Effector memory CD4-positive, alpha-beta T cell (primary cell): ENCODE results near the gene MUS81.
"Not testable (repeated sequence)": the region's sequence is repeated elsewhere in the genome, so short reads cannot be mapped to it uniquely, and the experiment has no call there.

Experiments used
- DNase-seq, 3 donors: peaks; one replicate each; pipeline ENCODE4 v3.0.0-alpha.2; 2020
- H3K27ac ChIP-seq: 2 replicates; pipeline ENCODE4 v1.7.0; 2013; ENCODE audit warnings: mild to moderate bottlenecking, low read length, moderate library complexity; ENCODE audit not compliant: insufficient read depth, poor library complexity, severe bottlenecking
- H3K27me3 ChIP-seq: replicated peaks from 2 replicates; pipeline ENCODE4 v1.7.0; 2013; ENCODE audit warnings: mild to moderate bottlenecking, low read length; ENCODE audit not compliant: insufficient read depth, control insufficient read depth, poor library complexity, severe bottlenecking
- H3K36me3 ChIP-seq: 2 replicates; pipeline ENCODE4 v1.7.0; 2013; ENCODE audit warnings: mild to moderate bottlenecking, low read length, moderate library complexity; ENCODE audit not compliant: control insufficient read depth, insufficient read depth
- H3K4me1 ChIP-seq: 2 replicates; pipeline ENCODE4 v1.7.0; 2013; ENCODE audit warnings: low read length, mild to moderate bottlenecking; ENCODE audit not compliant: control insufficient read depth, insufficient read depth, poor library complexity, severe bottlenecking
- H3K4me3 ChIP-seq: 2 replicates; pipeline ENCODE4 v1.7.0; 2013; ENCODE audit warnings: low read length, low read depth, mild to moderate bottlenecking; ENCODE audit not compliant: insufficient read depth, poor library complexity, severe bottlenecking
- H3K9me3 ChIP-seq: 2 replicates; pipeline ENCODE4 v1.7.0; 2013; ENCODE audit warnings: mild to moderate bottlenecking, low read length, moderate library complexity; ENCODE audit not compliant: control insufficient read depth

MUS81 gene

DNA sequence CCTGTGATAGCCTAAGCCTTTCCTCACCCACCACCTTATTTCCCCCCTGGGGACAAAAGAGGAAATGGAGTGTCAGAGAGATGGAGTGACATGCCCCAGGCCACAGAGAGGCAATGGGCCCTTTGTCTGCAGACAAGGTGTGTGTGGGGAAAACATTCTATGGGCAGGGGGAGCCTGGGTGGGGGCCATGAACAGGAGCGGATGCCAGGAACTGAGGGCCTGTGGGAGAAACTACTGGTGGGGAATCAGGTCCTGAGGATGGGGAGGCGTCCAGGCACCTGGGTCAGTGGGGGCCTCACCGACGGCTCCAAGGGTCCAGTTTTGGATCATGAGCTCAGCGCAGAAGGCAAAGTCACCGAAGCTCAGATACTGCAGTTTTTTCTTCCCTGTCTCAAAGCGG, 25.0 kb downstream of the MUS81 start:
- Histone ChIP-seq H3K36me3 (peaks cover 27% of the 10 kb centered on the region), H3K4me1 (peaks cover 29% of the 10 kb centered on the region), H3K4me3 (no peak overlapping the region), H3K27ac (no peak overlapping the region), H3K27me3 (no peaks in the 10 kb centered on the region), H3K9me3 (no peaks in the 10 kb centered on the region)
- DNase-seq: no peak

DNA sequence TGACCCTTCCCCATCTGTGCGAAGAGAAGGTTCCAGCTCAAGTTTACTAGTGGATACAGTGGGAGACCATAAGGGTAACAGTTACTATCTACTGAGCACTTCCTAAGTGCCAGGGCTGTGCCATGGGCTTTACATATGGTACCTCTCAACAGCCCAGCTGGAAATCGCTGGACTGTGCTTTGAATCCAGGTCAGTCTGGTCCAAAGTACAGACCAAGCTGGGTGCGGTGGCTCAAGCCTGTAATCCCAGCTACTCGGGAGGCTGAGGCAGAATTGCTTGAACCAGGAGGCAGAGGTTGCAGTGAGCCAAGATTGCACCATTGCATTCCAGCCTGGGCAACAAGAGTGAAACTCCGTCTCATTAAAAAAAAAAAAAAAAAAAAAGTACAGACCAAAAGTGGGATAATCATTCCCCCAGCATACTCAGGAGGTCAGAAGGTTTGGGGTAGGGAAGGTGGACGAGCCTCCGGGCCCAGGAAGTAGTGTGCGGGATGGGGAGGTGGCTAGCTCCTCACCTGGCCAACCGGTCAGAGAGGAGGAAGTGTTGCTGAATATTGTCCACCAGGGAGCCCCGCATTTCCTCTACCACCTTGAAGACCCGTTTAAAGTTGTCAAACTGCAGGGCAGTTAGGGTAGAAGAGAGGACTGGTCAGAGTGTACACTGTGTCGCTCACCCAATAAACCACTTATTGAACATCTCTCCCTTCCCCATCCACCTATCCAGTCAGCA, 25.7 kb downstream of the MUS81 start:
- Histone ChIP-seq H3K4me3 (no peak overlapping the region), H3K36me3 (peaks cover 27% of the 10 kb centered on the region), H3K9me3 (no peaks in the 10 kb centered on the region), H3K27me3 (no peaks in the 10 kb centered on the region), H3K27ac (no peak overlapping the region), H3K4me1 (peaks cover 22% of the 10 kb centered on the region)
- no peak for DNase-seq

DNA sequence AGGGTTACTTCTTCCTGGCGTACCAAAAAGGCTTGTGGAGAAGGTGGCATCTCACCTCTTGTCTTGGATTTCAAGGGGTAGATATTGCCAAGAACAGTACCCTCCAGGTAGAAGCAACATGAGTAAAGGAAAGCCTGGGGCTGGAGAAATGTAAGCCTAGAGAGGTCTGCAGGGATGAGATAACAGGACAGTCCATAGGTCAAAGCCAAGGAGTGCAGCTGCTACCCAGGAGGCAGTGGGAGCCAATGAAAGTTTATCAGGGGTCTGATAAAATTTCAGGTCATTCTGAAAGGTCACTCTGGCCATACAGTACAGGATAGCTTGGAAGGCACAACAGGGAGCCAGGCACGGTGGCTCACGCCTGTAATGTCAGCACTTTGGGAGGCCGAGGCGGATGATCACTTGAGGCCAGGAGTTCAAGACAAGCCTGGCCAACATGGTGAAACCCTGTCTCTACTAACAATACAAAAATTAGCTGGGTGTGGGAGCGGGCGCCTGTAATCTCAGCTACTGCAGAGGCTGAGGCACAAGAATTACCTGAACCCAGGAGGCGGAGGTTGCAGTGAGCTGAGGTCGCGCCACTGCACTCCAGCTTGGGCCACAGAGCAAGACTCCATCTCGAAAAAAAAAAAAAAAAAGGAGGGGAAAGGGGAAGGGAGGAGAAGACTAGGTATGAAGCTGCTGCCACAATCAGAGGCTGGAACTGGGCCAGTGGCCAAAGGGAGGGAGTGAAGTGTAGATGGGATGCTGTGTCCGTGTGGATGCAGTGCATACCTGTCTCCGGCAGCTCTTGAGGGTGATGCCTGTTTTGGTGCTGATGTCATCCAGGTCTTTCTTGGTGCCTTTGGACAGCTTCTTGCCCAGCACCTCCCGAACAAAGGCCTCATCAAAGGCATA, 26.8 kb downstream of the MUS81 start:
- DNase-seq: no peak
- Histone ChIP-seq H3K27ac (peak overlapping the region; percentile 90), H3K27me3 (no peaks in the 10 kb centered on the region), H3K36me3 (peaks cover 27% of the 10 kb centered on the region), H3K4me1 (peaks cover 26% of the 10 kb centered on the region), H3K9me3 (no peaks in the 10 kb centered on the region), H3K4me3 (no peak overlapping the region)

DNA sequence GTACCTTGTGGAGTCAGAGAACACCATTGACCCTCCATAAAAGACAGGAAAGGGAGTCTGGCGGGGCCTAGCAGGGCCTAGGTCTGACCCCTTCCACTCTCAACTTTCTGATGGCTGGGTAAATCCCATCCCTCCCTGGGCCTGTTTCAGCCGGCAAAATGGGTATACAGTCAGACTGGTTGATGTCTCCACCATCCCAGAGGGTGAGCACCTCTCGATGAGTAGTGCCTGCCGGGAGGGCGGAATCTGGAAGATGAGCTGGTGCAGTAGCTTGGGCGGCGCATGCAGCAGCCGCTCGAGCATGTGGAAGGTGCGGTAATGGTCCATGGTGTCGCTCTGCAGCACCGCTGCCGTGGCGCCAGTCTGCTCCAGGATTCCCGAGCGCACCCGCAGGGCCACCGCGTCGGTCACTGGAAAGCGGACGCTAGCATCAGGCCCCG, 27.5 kb downstream of the MUS81 start:
- Histone ChIP-seq H3K4me3 (peak overlapping the region; percentile 79), H3K4me1 (peaks cover 33% of the 10 kb centered on the region), H3K9me3 (no peaks in the 10 kb centered on the region), H3K36me3 (peaks cover 22% of the 10 kb centered on the region), H3K27me3 (no peaks in the 10 kb centered on the region), H3K27ac (peak overlapping the region; percentile 90)
- DNase-seq: no peak

DNA sequence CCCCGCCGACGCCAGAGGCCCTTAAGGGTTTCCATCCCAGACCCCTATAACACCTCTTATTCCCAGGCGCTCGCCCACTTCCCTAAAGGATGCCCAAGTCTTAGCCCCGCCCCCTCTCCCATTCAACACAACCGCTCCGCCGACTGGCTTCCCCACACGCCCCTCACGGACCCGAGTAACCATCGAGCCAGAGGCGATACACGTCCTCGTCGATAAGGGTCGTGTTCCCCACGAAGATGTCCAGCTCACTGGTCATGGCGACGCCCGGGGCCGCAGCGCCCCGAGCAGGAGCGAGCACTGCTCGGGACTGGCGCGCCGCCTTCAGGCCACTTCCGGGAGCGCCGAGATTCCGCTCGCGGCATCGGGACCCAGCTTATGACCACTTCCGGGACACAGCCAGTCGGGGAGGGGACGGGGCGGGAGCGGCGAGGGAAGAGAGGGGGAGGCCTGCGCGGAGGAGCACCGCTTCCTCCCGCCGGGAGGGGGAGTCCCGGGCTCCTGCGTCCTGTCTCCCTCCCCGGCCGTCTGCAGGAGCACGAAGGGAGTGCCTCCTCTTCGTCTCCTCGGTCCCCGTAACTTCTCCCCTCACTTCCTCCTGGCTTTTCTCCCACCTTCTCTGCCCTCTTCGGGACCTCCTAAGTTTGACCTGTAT, 28.1 kb downstream of the MUS81 start, which contains the start of gene FIBP:
Gene FIBP (minus strand): TSS at position 309 of the 652 bp plus-strand sequence. CDS start 53 bp downstream, at position 256.
- H3K36me3 ChIP-seq: peaks cover 16% of the 10 kb centered on the region
- H3K27ac ChIP-seq: peak within 1 kb of the TSS; percentile 90
- H3K4me1 ChIP-seq: peaks cover 38% of the 10 kb centered on the region
- no peaks in the 10 kb centered on the region for H3K27me3 ChIP-seq
- DNase-seq: peak; percentile 92 to 95 (median 93)
- no peaks in the 10 kb centered on the region for H3K9me3 ChIP-seq
- peak within 1 kb of the TSS; percentile 79 for H3K4me3 ChIP-seq

DNA sequence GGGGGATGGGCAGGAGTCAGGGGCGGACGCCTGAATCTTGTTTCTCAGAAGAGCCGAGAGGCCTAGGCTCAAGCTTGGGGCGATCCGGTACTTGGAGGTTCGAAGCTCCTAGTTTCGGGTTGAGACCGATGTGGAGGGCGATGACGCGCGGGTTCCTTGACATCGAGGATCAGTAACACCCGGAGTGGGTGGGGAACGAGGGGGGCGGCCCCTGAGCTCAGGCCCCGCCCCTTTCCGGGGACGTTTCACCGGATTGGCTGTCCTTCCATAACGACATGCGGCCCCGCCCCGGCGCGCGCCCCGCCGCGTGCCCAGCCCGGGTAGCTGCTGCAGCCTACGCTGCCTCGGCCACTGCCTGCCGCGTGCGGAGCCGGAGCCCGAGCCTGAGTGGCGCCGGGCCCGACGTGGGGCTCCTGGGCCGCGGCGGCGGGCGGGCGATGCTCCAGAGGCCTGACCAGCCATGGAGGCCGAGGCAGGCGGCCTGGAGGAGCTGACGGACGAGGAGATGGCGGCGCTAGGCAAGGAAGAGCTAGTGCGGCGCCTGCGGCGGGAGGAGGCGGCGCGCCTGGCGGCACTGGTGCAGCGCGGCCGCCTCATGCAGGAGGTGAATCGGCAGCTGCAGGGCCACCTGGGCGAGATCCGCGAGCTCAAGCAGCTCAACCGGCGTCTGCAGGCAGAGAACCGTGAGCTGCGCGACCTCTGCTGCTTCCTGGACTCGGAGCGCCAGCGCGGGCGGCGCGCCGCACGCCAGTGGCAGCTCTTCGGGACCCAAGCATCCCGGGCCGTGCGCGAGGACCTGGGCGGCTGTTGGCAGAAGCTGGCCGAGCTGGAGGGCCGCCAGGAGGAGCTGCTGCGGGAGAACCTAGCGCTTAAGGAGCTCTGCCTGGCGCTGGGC, 30.3 kb downstream of the MUS81 start, which contains the start of gene CCDC85B:
Gene CCDC85B (plus strand): TSS at position 350 of the 895 bp plus-strand sequence. CDS start 111 bp downstream, at position 461.
- Histone ChIP-seq H3K27ac (peak within 1 kb of the TSS; percentile 90), H3K4me3 (peak within 1 kb of the TSS; percentile 79), H3K9me3 (no peaks in the 10 kb centered on the region), H3K36me3 (peaks cover 2% of the 10 kb centered on the region), H3K27me3 (no peaks in the 10 kb centered on the region), H3K4me1 (peaks cover 45% of the 10 kb centered on the region)
- peak; percentile 96 to 97 (median 97) for DNase-seq

DNA sequence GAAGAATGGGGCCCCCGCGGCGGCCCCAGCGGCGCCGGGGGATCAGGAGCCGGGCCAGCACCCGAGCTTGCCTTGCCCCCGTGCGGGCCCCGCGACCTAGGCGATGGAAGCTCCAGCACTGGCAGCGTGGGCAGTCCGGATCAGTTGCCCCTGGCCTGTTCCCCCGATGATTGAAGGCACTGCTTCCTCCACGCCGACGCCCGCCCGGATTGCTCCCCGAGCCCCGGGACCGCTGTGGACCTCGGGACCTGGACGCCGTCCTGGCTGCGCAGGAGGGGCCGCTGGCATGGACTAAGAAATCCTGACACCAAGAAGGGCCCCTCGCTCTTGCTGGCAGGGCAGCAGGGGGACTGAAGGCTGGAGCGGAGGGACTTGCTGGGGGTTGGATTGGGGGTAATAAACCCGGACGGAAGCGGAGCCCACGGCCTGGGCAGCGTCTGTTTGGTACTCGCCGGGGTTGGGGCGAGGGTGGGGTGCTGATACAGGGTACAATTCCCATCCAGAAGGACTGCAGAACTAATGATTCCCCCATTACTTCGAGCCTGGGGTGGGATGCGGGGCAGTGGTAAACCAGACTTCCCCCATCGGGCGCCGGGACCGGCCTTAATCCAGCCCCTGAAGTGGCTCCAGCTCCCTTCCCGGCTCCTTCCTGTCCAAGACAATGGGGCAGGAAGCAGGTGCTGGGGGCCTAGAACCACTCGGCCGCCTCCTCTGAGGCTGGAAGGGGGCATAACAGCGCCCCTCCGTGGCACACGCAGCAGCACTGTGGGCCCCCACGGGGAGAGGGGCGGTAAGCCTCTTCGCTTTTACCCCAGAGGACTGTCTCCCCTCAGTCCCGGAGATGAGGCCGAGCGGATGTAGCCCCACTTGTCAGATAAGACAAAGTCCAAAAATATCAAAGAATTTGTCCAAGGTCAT, 31.2 kb downstream of the MUS81 start:
- Histone ChIP-seq H3K27ac (peak overlapping the region; percentile 90), H3K36me3 (no peaks in the 10 kb centered on the region), H3K4me3 (peak overlapping the region; percentile 79), H3K27me3 (no peaks in the 10 kb centered on the region), H3K9me3 (no peaks in the 10 kb centered on the region), H3K4me1 (peaks cover 45% of the 10 kb centered on the region)
- no peak for DNase-seq

DNA sequence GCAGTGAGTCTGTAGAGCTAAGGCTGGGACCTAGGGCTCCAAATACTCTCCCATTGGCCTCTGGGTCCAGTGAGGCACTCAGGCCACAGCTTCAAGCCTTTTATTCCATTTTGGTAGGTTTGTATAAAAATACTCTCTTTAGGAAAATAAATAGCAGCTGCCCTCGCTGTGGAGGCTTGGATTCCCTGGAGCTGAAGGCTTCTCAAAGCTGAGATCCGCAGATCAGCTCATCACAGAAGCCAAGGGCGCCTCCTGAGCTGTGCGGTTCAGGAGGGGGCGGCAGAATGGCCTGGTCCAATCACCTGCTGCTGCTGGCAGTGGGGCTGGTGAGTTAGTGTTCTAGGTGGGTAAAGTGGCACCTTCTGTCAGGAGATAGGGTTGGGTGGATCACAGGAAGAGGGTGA, 31.9 kb downstream of the MUS81 start:
- not testable (repeated sequence) for H3K9me3 ChIP-seq, DNase-seq, H3K36me3 ChIP-seq, H3K27me3 ChIP-seq
- H3K4me3 ChIP-seq: peak overlapping the region; percentile 79
- H3K4me1 ChIP-seq: peaks cover 45% of the 10 kb centered on the region
- peak overlapping the region; percentile 90 for H3K27ac ChIP-seq
